ENCODE data around the gene BICRAL. TPM values are rescaled to one million over a fixed set of nuclear protein-coding genes. Genes with fewer than 3 reads are reported as not detected.
A peak's percentile ranks its signal among the peaks of the same experiment; 100 is the strongest.

The BICRAL gene
- total and polyA plus RNA-seq, 8 donors = 2.8 to 23.2 (median 7.0) TPM

DNA sequence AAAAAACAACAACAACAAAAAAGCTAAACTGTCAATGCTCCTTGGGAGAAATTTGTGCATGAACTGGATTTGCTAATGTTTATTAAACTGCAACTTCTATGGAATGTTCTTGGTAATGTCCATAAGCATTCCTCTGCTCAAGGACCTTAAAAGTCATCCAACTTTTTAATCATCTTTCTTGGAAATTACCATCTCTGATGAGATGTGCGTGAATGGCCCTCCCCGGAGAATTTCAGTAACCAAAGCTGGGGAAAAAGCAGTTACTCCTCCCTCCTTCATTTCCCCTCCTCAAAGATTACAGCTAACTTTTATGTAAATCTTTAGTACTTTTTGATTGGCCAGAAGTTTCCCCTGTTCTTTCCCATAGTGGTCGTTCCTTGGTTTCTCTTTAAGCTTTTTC is 41.1 kb upstream of the BICRAL start:
- no peaks in the 10 kb centered on the region for H3K36me3 ChIP-seq
- DNase-seq = no peak
- H3K4me3 ChIP-seq = no peak overlapping the region
- no peak for TF ChIP-seq EP300 (IDR thresholded peaks at IDR 0.05)
- TF ChIP-seq POLR2A (IDR thresholded peaks at IDR 0.05) = no peak
- TF ChIP-seq, protein P1, sequence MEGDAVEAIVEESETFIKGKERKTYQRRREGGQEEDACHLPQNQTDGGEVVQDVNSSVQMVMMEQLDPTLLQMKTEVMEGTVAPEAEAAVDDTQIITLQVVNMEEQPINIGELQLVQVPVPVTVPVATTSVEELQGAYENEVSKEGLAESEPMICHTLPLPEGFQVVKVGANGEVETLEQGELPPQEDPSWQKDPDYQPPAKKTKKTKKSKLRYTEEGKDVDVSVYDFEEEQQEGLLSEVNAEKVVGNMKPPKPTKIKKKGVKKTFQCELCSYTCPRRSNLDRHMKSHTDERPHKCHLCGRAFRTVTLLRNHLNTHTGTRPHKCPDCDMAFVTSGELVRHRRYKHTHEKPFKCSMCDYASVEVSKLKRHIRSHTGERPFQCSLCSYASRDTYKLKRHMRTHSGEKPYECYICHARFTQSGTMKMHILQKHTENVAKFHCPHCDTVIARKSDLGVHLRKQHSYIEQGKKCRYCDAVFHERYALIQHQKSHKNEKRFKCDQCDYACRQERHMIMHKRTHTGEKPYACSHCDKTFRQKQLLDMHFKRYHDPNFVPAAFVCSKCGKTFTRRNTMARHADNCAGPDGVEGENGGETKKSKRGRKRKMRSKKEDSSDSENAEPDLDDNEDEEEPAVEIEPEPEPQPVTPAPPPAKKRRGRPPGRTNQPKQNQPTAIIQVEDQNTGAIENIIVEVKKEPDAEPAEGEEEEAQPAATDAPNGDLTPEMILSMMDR (IDR thresholded peaks at IDR 0.05) = no peak
- no peak for TF ChIP-seq POLR2AphosphoS5 (IDR thresholded peaks at IDR 0.05)
- H3K27ac ChIP-seq = no peak overlapping the region
- H3K4me1 ChIP-seq = peaks cover 15 to 30% (median 23%) of the 10 kb centered on the region in 4 donors
- intact Hi-C loops (cut with DNase I; ENCODE audit: low total_unique reads) = no loop called here
- H3K27me3 ChIP-seq = no peaks in the 10 kb centered on the region
- WGBS, 5 donors = 48 to 62% (median 52%) methylated on average over 3 of the region's 3 CpGs
- no peaks in the 10 kb centered on the region for H3K9me3 ChIP-seq

DNA sequence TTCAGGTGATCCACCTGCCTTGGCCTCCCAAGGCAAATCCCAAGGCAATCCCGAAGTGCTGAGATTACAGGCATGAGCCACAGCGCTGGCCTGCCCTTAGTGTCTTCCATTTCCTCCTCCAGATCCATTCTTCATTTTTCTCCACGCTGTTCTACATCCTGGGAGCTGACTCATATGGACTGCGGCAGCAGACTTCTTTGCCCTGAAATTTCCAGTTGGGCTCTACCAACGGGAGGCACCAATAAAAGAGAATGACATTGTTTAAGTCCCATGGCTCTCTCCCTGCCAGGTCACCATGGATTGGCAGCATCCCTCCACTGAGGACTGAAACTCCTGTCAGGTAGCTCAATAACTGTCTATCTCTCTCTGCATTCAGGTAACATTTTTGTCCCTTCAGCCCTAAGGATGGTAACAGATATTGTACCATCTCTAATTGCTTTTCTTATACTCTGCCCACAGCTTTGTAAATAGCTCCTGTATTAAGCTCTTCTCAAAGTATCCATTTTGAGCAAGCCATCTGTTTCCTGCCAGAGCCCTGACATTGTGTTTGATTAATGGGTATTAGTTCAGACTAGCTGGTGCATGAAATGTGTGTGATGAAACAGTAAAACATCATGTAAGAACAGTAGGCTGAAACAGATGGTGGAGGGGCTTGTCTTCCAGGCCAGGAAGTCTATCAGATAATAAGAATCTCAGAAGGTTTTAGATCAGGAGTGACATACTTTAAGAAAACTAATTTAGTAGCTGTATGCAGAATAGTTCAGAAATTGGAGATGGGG is 39.5 kb upstream of the BICRAL start:
- Histone ChIP-seq H3K27me3 (no peaks in the 10 kb centered on the region), H3K4me3 (no peak overlapping the region), H3K36me3 (no peaks in the 10 kb centered on the region), H3K4me1 (peaks cover 15 to 30% (median 24%) of the 10 kb centered on the region in 4 donors), H3K27ac (peak overlapping the region in 1 of 5 donors; percentile 14), H3K9me3 (no peaks in the 10 kb centered on the region)
- DNase-seq = peak in 1 of 2 donors; percentile 67
- no peak for TF ChIP-seq POLR2A (IDR thresholded peaks at IDR 0.05)
- TF ChIP-seq, protein P1 (IDR thresholded peaks at IDR 0.05) = no peak
- TF ChIP-seq EP300 (IDR thresholded peaks at IDR 0.05) = no peak
- no peak for TF ChIP-seq POLR2AphosphoS5 (IDR thresholded peaks at IDR 0.05)
- WGBS, 5 donors = 56 to 73% (median 72%) methylated on average over 5 of the region's 5 CpGs
- intact Hi-C loops (cut with DNase I; ENCODE audit: low total_unique reads) = no loop called here

DNA sequence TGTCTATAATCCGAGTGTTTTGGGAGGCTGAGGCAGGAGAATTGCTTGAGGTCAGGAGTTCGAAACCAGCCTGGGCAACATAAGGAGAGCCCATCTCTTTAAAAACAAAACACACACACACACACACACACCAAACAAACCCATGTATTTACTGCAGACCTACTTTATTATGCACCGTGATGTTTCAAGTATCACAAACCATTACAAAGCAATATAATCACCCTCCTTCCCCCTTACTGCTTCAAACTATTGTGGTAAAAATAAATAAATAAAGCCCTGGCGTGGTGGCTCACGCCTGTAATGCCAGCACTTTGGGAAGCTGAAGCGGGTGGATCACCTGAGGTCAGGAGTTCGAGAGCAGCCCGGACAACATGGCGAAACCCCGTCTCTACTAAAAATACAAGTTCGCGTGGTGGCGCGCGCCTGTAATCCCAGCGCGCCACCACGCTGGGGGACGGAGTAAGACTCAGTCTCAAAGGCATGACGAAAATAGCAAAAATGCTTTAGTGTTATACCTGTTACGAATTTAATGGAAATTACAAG is 37.4 kb upstream of the BICRAL start:
- DNase-seq = peak in 1 of 2 donors; percentile 28
- peak overlapping the region in 2 of 5 donors; percentile 89 to 96 for H3K27ac ChIP-seq
- H3K36me3 ChIP-seq = no peaks in the 10 kb centered on the region
- TF ChIP-seq POLR2AphosphoS5 (IDR thresholded peaks at IDR 0.05) (no peak), EP300 (IDR thresholded peaks at IDR 0.05) (no peak), POLR2A (IDR thresholded peaks at IDR 0.05) (no peak)
- TF ChIP-seq, protein P1 (IDR thresholded peaks at IDR 0.05) = no peak
- no peaks in the 10 kb centered on the region for H3K9me3 ChIP-seq
- peak overlapping the region; percentile 66 to 99 (median 84) for H3K4me3 ChIP-seq
- peaks cover 19 to 47% (median 40%) of the 10 kb centered on the region in 4 donors for H3K4me1 ChIP-seq
- H3K27me3 ChIP-seq = no peaks in the 10 kb centered on the region
- 42 to 78% (median 47%) methylated on average over 21 of the region's 21 CpGs for WGBS, 5 donors
- intact Hi-C loops (cut with DNase I; ENCODE audit: low total_unique reads) = no loop called here

DNA sequence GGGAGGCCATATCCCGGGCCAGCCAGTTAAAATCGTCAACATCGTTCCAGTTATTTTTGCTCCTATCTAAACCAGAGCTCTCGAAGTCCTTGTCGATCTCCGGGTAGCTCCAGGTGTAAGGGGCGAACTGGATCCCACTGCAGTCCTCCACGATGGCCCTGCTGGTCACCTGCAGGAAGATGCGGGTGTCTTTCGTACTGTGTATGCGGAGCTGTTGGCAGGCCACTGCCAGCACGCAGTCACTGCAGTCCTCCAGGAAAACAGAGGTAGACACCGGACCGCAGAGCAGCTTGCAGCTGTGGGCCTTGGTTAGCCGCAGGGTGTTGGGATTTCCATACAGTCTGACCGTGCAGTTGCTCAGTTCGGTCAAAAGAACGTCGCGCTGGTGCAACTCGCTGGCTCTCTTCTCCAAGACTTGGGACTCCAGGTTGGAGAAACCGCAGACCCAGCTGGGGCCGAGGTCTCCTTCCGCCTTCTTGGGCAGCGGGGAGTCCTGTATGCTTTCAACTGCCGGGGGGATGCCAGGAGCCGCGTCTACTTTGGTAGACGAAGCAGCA is 36.7 kb upstream of the BICRAL start:
- H3K9me3 ChIP-seq = no peaks in the 10 kb centered on the region
- H3K4me1 ChIP-seq = peaks cover 19 to 50% (median 41%) of the 10 kb centered on the region in 4 donors
- intact Hi-C loops (cut with DNase I; ENCODE audit: low total_unique reads) = no loop called here
- WGBS, 5 donors = 1 to 3% (median 2%) methylated on average over 24 to 29 of the region's 29 CpGs
- no peaks in the 10 kb centered on the region for H3K27me3 ChIP-seq
- H3K27ac ChIP-seq = peak overlapping the region; percentile 89 to 97 (median 93)
- peak overlapping the region; percentile 66 to 99 (median 84) for H3K4me3 ChIP-seq
- DNase-seq = peak; percentile 34 to 62
- H3K36me3 ChIP-seq = no peaks in the 10 kb centered on the region
- TF ChIP-seq, protein P1 (IDR thresholded peaks at IDR 0.05) = no peak
- TF ChIP-seq POLR2A (IDR thresholded peaks at IDR 0.05) (no peak), POLR2AphosphoS5 (IDR thresholded peaks at IDR 0.05) (no peak), EP300 (IDR thresholded peaks at IDR 0.05) (no peak)

All from stomach (tissue), 9 donors.